K562 (cell line): Measurements from ENCODE around the gene PLCB4. TPM values are rescaled to one million over a fixed set of nuclear protein-coding genes. Genes with fewer than 3 reads are reported as not detected.
A peak's percentile ranks its signal among the peaks of the same experiment; 100 is the strongest.

Experiments used
- ATAC-seq: fragments of 200-7000 bp; cut with Tn5 transposase; 3 replicates; pipeline ENCODE4 v1.9.1; 2020; ENCODE audit warnings: moderate library complexity
- BruUV-seq: library from RNA; stranded (reverse); fragments of 400-500 nt; replicated peaks from 2 replicates; lab custom pipeline; 2021; lab: Mats Ljungman, UMichigan
- CTCF ChIA-PET: fragments of 300-600 bp; formaldehyde crosslinking; extraction: SDS; loops from one replicate; lab custom pipeline; 2021; ENCODE audit warnings: low intra/inter-chr PET ratio; lab: Yijun Ruan, JAX
- POLR2A ChIA-PET: fragments of 300-600, 350-650 bp; sonication (Branson Sonifier 250); formaldehyde crosslinking; extraction: SDS; loops from one replicate; lab custom pipeline; 2021; ENCODE audit warnings: antibody characterized with exemption, inconsistent platforms; lab: Yijun Ruan, JAX
- DNase-seq, 4 experiments: peaks; one replicate each; pipeline versions ENCODE4 v3.0.0 to v3.0.0-alpha.2; 2011 to 2018; ENCODE audit warnings: low spot score in 3 of 4, mixed read lengths in 3 of 4; ENCODE audit errors: extremely low read depth in 1 of 4
- FAIRE-seq: peaks from 2 replicates; lab custom pipeline; 2011; peaks lifted over from hg19 to GRCh38; lab: Jason Lieb, UNC
- H2AFZ ChIP-seq: 2 replicates; pipeline ENCODE4 v1.6.0; 2011; ENCODE audit warnings: low read depth, low read length, control low read depth, inconsistent platforms
- H3K27ac ChIP-seq: fragments of 200-600 bp; 3 replicates; pipeline ENCODE4 v1.8.0; 2011; ENCODE audit warnings: low read depth, mild to moderate bottlenecking, control low read depth, inconsistent platforms, low read length, moderate library complexity, mixed read lengths; ENCODE audit errors: extremely low read depth
- H3K27me3 ChIP-seq, 2 experiments: fragments of 300-600 bp in 1 of 2; 2 replicates in 1 of 2; 3 replicates in 1 of 2; pipeline versions ENCODE4 v1.6.0 to v1.8.0; 2011; ENCODE audit warnings: inconsistent platforms in 2 of 2, low read length in 2 of 2, mild to moderate bottlenecking in 1 of 2, mixed read lengths in 1 of 2, moderate library complexity in 1 of 2; ENCODE audit not compliant: control insufficient read depth in 2 of 2, insufficient read depth in 2 of 2
- H3K36me3 ChIP-seq: fragments of 300-600 bp; 3 replicates; pipeline ENCODE4 v1.8.0; 2011; ENCODE audit warnings: mild to moderate bottlenecking, low read length, inconsistent platforms; ENCODE audit not compliant: control insufficient read depth, insufficient read depth
- H3K4me1 ChIP-seq, 2 experiments: fragments of 200-600 bp in 1 of 2; replicated peaks in 1 of 2; 2 replicates in 1 of 2; 3 replicates in 1 of 2; pipeline versions ENCODE4 v1.5.1 to v1.8.0; 2011; ENCODE audit warnings: inconsistent platforms in 2 of 2, low read length in 2 of 2, mild to moderate bottlenecking in 1 of 2, mixed read lengths in 1 of 2, moderate library complexity in 1 of 2; ENCODE audit not compliant: control insufficient read depth in 2 of 2, insufficient read depth in 2 of 2
- H3K4me2 ChIP-seq: 2 replicates; pipeline ENCODE4 v1.6.1; 2011; ENCODE audit warnings: low read length, control low read depth, inconsistent platforms, mixed read lengths; ENCODE audit not compliant: insufficient read depth
- H3K4me3 ChIP-seq: fragments of 200-600 bp; sonication (generic), shearing (Covaris generic); 2 replicates; pipeline ENCODE4 v1.5.1; 2016; ENCODE audit warnings: control low read depth, inconsistent platforms
- H3K79me2 ChIP-seq: fragments of 200-600 bp; 3 replicates; pipeline ENCODE4 v1.8.0; 2011; ENCODE audit warnings: low read length, inconsistent platforms; ENCODE audit not compliant: control insufficient read depth, insufficient read depth
- H3K9ac ChIP-seq, 2 experiments: 2 replicates each; pipeline versions ENCODE4 v1.6.0 to v1.6.1; 2011; ENCODE audit warnings: low read depth in 2 of 2, low read length in 2 of 2, control low read depth in 1 of 2, inconsistent platforms in 1 of 2, mild to moderate bottlenecking in 1 of 2, mixed read lengths in 1 of 2; ENCODE audit not compliant: insufficient read depth in 1 of 2
- H3K9me1 ChIP-seq: one replicate; pipeline ENCODE4 v1.6.0; 2011; ENCODE audit warnings: inconsistent platforms, mild to moderate bottlenecking, low read length, moderate library complexity; ENCODE audit not compliant: control insufficient read depth, insufficient read depth
- H3K9me3 ChIP-seq: replicated peaks from 2 replicates; pipeline ENCODE4 v1.5.1; 2011; ENCODE audit warnings: low read depth, low read length, inconsistent platforms; ENCODE audit not compliant: control insufficient read depth, insufficient read depth
- H4K20me1 ChIP-seq: replicated peaks from 2 replicates; pipeline ENCODE4 v1.6.1; 2011; ENCODE audit warnings: low read length, inconsistent platforms, mixed read lengths; ENCODE audit not compliant: control insufficient read depth, insufficient read depth
- C11orf30 ChIP-seq: fragments of 450-650 bp; IDR thresholded peaks from 2 replicates; pipeline ENCODE4 v1.6.1; 2016; ENCODE audit warnings: low read depth, mild to moderate bottlenecking
- CREB3L1 ChIP-seq: fragments of 450-650 bp; IDR thresholded peaks from 2 replicates; pipeline ENCODE4 v1.6.1; 2014; ENCODE audit warnings: low read depth, mild to moderate bottlenecking, moderate library complexity, borderline replicate concordance
- CXXC5 ChIP-seq: fragments of 250-450 bp; sonication (Bioruptor Pico); IDR thresholded peaks from 2 replicates; pipeline ENCODE4 v1.8.0; 2022; ENCODE audit warnings: inconsistent platforms, mild to moderate bottlenecking, moderate library complexity
- FOXA1 ChIP-seq: fragments of 450-650 bp; IDR thresholded peaks from 2 replicates; pipeline ENCODE4 v1.6.1; 2016; ENCODE audit warnings: mild to moderate bottlenecking, borderline replicate concordance
- HOXB6 ChIP-seq: fragments of 250-450 bp; sonication (Bioruptor Pico); IDR thresholded peaks from 2 replicates; pipeline ENCODE4 v1.5.1; 2022; ENCODE audit warnings: mild to moderate bottlenecking, borderline replicate concordance
- RBM25 ChIP-seq: fragments of 200-400 bp; formaldehyde crosslinking; IDR thresholded peaks from 2 replicates; pipeline ENCODE4 v1.6.1; 2018; ENCODE audit warnings: low read length, low read depth, moderate library complexity; ENCODE audit not compliant: severe bottlenecking
- TCF15 ChIP-seq: fragments of 250-450 bp; sonication (Bioruptor Pico); IDR thresholded peaks from 2 replicates; pipeline ENCODE4 v1.8.0; 2022; ENCODE audit warnings: moderate library complexity, mild to moderate bottlenecking, inconsistent platforms
- TGIF2 ChIP-seq: sonication (generic); formaldehyde crosslinking; IDR thresholded peaks from 2 replicates; pipeline ENCODE4 v1.8.1; 2022; ENCODE audit warnings: mild to moderate bottlenecking, missing genetic modification reagents, moderate library complexity
- ZNF316 ChIP-seq: fragments of 450-650 bp; IDR thresholded peaks from 2 replicates; pipeline ENCODE4 v1.6.1; 2016
- in situ Hi-C: fragments of 300-500 bp; cut with MboI; formaldehyde crosslinking; loops from 4 replicates; pipeline ENCODE4 v1.15.0; 2018; ENCODE audit warnings: inconsistent platforms, mixed read lengths
- intact Hi-C: fragments of 100-400 bp; cut with micrococcal nuclease; formaldehyde crosslinking; loops from 2 replicates; pipeline ENCODE4 v1.14.2; 2022
- polyA plus RNA-seq, 8 experiments: library from polyadenylated mRNA; depleted of rRNA in 4 of 8; stranded (reverse) in 5 of 8; unstranded in 3 of 8; fragments of >200 nt; fragmentation: Nextera tagmentation in 2 of 8; fragmentation: Illumina TruSeq in 1 of 8; extraction: Ambion mirVana in 2 of 8; extraction: Trizol in 1 of 8; gene quantifications; 2 replicates each; pipeline versions ENCODE4 v1.2.1 to v1.2.3, GENCODE V29; 2011 to 2014; ENCODE audit warnings: inconsistent platforms in 1 of 8, missing spikeins in 1 of 8
- total RNA-seq, 7 experiments: library from RNA; depleted of rRNA in 6 of 7; stranded (reverse); fragments of >200 nt in 6 of 7; fragmentation: Illumina TruSeq in 2 of 7; extraction: Trizol in 2 of 7; gene quantifications; 2 replicates each; pipeline versions ENCODE4 v1.2.1 to v1.2.3, GENCODE V29; 2011 to 2021; ENCODE audit warnings: low replicate concordance in 1 of 7

Gene PLCB4
- total and polyA plus RNA-seq, 9 of the 15 experiments (the other 6 are each of a cell fraction or from before 2014, with no cell fraction given): 0.20 to 2.9 (median 0.52) TPM

- Histone ChIP-seq H3K4me3 (no peak overlapping the region), H2AFZ (no peak overlapping the region), H3K4me1 (no peaks in the 10 kb centered on the region), H3K27ac (no peak overlapping the region), H3K79me2 (no peaks in the 10 kb centered on the region), H3K36me3 (no peaks in the 10 kb centered on the region), H3K9me1 (no peaks in the 10 kb centered on the region), H3K9me3 (no peaks in the 10 kb centered on the region), H4K20me1 (no peaks in the 10 kb centered on the region), H3K9ac (no peak overlapping the region), H3K4me2 (no peak overlapping the region), H3K27me3 (no peaks in the 10 kb centered on the region)
- ATAC-seq (no peak), FAIRE-seq (no peak), DNase-seq (no peak)
- CTCF ChIA-PET: no interaction called here
- TF ChIP-seq TCF15 (no peak), CREB3L1 (no peak), C11orf30 (0 out of 2 replicates have a peak, but pooled peaks have one; percentile 19), HOXB6 (CRISPR knock-in tag) (no peak), TGIF2 (CRISPR knock-in tag) (no peak), CXXC5 (CRISPR knock-in tag) (no peak), FOXA1 (no peak), RBM25 (no peak), ZNF316 (peak; percentile 32)
- intact Hi-C loops (no loop called here), in situ Hi-C loops (no loop called here)
- BruUV-seq: no TSS peak
- POLR2A ChIA-PET: no interaction called here
Observed at GRCh38 chr20:9102456-9102855, 33.6 kb downstream of the PLCB4 start.
